ENCODE measurements around the gene ZC3H18. TPM values are rescaled to one million over a fixed set of nuclear protein-coding genes. Genes with fewer than 3 reads are reported as not detected.
"Not testable (repeated sequence)": the region's sequence is repeated elsewhere in the genome, so short reads cannot be mapped to it uniquely, and the experiment has no call there.

Gene ZC3H18
- total RNA-seq, 1 experiment from 2014 or later: 61.8 TPM

DNA sequence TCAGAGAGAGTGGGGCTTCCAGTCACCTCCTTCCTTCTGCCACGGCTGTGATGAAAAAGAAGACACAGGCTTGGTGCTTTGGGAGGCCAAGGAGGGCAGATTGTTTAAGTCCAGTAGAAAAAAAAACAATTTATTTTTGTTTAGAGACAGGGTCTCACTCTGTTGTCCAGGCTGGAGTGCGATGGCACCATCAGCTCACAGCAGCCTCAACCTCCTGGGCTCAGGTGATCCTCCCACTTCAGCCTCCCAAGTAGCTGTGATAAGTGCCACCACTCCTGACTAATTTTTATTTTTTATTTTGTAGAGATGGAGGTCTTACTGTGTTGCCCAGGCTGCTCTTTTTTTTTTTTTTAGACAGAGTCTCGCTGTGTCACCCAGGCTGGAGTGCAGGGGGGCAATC is 95.4 kb downstream of the ZC3H18 start (continued):
- TF ChIP-seq, protein P1, sequence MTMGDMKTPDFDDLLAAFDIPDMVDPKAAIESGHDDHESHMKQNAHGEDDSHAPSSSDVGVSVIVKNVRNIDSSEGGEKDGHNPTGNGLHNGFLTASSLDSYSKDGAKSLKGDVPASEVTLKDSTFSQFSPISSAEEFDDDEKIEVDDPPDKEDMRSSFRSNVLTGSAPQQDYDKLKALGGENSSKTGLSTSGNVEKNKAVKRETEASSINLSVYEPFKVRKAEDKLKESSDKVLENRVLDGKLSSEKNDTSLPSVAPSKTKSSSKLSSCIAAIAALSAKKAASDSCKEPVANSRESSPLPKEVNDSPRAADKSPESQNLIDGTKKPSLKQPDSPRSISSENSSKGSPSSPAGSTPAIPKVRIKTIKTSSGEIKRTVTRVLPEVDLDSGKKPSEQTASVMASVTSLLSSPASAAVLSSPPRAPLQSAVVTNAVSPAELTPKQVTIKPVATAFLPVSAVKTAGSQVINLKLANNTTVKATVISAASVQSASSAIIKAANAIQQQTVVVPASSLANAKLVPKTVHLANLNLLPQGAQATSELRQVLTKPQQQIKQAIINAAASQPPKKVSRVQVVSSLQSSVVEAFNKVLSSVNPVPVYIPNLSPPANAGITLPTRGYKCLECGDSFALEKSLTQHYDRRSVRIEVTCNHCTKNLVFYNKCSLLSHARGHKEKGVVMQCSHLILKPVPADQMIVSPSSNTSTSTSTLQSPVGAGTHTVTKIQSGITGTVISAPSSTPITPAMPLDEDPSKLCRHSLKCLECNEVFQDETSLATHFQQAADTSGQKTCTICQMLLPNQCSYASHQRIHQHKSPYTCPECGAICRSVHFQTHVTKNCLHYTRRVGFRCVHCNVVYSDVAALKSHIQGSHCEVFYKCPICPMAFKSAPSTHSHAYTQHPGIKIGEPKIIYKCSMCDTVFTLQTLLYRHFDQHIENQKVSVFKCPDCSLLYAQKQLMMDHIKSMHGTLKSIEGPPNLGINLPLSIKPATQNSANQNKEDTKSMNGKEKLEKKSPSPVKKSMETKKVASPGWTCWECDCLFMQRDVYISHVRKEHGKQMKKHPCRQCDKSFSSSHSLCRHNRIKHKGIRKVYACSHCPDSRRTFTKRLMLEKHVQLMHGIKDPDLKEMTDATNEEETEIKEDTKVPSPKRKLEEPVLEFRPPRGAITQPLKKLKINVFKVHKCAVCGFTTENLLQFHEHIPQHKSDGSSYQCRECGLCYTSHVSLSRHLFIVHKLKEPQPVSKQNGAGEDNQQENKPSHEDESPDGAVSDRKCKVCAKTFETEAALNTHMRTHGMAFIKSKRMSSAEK (CRISPR knock-in tag; IDR thresholded peaks at IDR 0.05; ENCODE audit: borderline replicate concordance): no peak

GRCh38 chr16:88667461-88667860 is 97.3 kb downstream of the ZC3H18 start:
- Mint-ChIP-seq H3K9me3 (peaks cover 7% of the 10 kb centered on the region), H3K27me3 (ENCODE audit: low read depth) (no peaks in the 10 kb centered on the region; the same call in 1 of the 2 replicates), H3K36me3 (peaks cover 12% of the 10 kb centered on the region), H3K4me3 (no peak overlapping the region), H3K27ac (peak overlapping the region; percentile 91; the same call in 1 of the 2 replicates), H3K4me1 (peaks cover 5% of the 10 kb centered on the region)
- no peak for TF ChIP-seq FOXK1 (CRISPR knock-in tag; IDR thresholded peaks at IDR 0.05)
- no peak for TF ChIP-seq NFE2L1 (CRISPR knock-in tag; IDR thresholded peaks at IDR 0.05)
- TF ChIP-seq, protein P2, sequence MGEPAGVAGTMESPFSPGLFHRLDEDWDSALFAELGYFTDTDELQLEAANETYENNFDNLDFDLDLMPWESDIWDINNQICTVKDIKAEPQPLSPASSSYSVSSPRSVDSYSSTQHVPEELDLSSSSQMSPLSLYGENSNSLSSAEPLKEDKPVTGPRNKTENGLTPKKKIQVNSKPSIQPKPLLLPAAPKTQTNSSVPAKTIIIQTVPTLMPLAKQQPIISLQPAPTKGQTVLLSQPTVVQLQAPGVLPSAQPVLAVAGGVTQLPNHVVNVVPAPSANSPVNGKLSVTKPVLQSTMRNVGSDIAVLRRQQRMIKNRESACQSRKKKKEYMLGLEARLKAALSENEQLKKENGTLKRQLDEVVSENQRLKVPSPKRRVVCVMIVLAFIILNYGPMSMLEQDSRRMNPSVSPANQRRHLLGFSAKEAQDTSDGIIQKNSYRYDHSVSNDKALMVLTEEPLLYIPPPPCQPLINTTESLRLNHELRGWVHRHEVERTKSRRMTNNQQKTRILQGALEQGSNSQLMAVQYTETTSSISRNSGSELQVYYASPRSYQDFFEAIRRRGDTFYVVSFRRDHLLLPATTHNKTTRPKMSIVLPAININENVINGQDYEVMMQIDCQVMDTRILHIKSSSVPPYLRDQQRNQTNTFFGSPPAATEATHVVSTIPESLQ (CRISPR knock-in tag; IDR thresholded peaks at IDR 0.05): no peak
- no peak for TF ChIP-seq NR1H2 (CRISPR knock-in tag; IDR thresholded peaks at IDR 0.05)
- no peak for TF ChIP-seq USF1 (CRISPR knock-in tag; IDR thresholded peaks at IDR 0.05)
- TF ChIP-seq ZNF396 (CRISPR knock-in tag; IDR thresholded peaks at IDR 0.05; ENCODE audit: borderline replicate concordance): no peak
- TF ChIP-seq, protein P3, sequence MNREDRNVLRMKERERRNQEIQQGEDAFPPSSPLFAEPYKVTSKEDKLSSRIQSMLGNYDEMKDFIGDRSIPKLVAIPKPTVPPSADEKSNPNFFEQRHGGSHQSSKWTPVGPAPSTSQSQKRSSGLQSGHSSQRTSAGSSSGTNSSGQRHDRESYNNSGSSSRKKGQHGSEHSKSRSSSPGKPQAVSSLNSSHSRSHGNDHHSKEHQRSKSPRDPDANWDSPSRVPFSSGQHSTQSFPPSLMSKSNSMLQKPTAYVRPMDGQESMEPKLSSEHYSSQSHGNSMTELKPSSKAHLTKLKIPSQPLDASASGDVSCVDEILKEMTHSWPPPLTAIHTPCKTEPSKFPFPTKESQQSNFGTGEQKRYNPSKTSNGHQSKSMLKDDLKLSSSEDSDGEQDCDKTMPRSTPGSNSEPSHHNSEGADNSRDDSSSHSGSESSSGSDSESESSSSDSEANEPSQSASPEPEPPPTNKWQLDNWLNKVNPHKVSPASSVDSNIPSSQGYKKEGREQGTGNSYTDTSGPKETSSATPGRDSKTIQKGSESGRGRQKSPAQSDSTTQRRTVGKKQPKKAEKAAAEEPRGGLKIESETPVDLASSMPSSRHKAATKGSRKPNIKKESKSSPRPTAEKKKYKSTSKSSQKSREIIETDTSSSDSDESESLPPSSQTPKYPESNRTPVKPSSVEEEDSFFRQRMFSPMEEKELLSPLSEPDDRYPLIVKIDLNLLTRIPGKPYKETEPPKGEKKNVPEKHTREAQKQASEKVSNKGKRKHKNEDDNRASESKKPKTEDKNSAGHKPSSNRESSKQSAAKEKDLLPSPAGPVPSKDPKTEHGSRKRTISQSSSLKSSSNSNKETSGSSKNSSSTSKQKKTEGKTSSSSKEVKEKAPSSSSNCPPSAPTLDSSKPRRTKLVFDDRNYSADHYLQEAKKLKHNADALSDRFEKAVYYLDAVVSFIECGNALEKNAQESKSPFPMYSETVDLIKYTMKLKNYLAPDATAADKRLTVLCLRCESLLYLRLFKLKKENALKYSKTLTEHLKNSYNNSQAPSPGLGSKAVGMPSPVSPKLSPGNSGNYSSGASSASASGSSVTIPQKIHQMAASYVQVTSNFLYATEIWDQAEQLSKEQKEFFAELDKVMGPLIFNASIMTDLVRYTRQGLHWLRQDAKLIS (CRISPR knock-in tag; IDR thresholded peaks at IDR 0.05; ENCODE audit: borderline replicate concordance): no peak
- no peak for TF ChIP-seq FOXJ3 (CRISPR knock-in tag; IDR thresholded peaks at IDR 0.05; ENCODE audit: borderline replicate concordance)
- TF ChIP-seq IRF1 (CRISPR knock-in tag; IDR thresholded peaks at IDR 0.05): no peak
- no peak for TF ChIP-seq NFATC4 (CRISPR knock-in tag; IDR thresholded peaks at IDR 0.05)
- no peak for TF ChIP-seq NFYB (CRISPR knock-in tag; conservative IDR thresholded peaks at IDR 0.05; ENCODE audit: low read depth)
- no peak for DNase-seq (ENCODE audit: low spot score)
- POLR2A ChIA-PET: no interaction called here
- ATAC-seq: no peak
- CTCF ChIA-PET: interaction anchor here (1.1 to 1.6 kb wide), 3 partner anchors 15 to 70 kb away, joined by 3 to 7 read pairs (median 4); no protein-coding TSS in a partner anchor

DNA sequence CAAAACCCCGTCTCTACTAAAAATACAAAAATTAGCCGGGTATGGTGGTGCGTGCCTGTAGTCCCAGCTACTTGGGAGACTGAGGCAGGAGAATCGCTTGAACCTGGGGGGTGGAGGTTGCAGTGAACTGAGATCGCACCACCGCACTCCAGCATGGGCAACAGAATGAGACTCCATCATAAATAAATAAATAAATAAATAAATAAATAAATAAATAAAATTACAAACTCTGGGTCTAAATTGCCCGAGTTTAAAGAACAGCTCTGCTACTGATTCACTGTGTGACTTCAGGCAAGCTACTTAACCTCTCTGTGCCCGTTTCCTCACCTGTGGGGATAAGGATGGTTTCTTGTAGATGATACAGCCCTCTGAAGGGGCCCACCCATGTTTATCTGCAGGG is 99.3 kb downstream of the ZC3H18 start:
- DNase-seq (ENCODE audit: low spot score); H3K4me3 Mint-ChIP-seq; H3K9me3 Mint-ChIP-seq; H3K27ac Mint-ChIP-seq; POLR2A ChIA-PET; H3K4me1 Mint-ChIP-seq; H3K27me3 Mint-ChIP-seq (ENCODE audit: low read depth); ATAC-seq: not testable (repeated sequence)
- H3K36me3 Mint-ChIP-seq: peaks cover 12% of the 10 kb centered on the region
- CTCF ChIA-PET: interaction anchor here (2.1 to 8.4 kb wide), 2 partner anchors 11 to 18 kb away, joined by 8 to 111 read pairs; partner anchors contain the start of gene SNAI3

Data from WTC11 (cell line).